NB4 (cell line): ENCODE data around the gene CDCA7L.
"Not testable (repeated sequence)": the region's sequence is repeated elsewhere in the genome, so short reads cannot be mapped to it uniquely, and the experiment has no call there.

Experiments
- DNase-seq: peaks from one replicate; pipeline ENCODE4 v3.0.0; 2010; ENCODE audit warnings: low read depth
- H3K4me3 ChIP-seq: one replicate; pipeline ENCODE4 v1.5.1; 2011; ENCODE audit warnings: mild to moderate bottlenecking, low read depth, low read length, moderate library complexity
- MYC ChIP-seq: IDR thresholded peaks from 2 replicates; pipeline ENCODE4 v1.6.1; 2011; ENCODE audit warnings: low read depth, low read length
- POLR2A ChIP-seq: IDR thresholded peaks from 2 replicates; pipeline ENCODE4 v1.6.1; 2011; ENCODE audit warnings: mild to moderate bottlenecking; ENCODE audit not compliant: insufficient read length; ENCODE audit errors: extremely low read depth
- TF ChIP-seq, protein P1 (sequence below): IDR thresholded peaks from 2 replicates; pipeline ENCODE4 v1.6.1; 2011; ENCODE audit warnings: low read depth, low read length
- TF ChIP-seq, protein P2 (sequence below): IDR thresholded peaks from one replicate; pipeline ENCODE4 v1.5.1; 2012; ENCODE audit warnings: low read depth, low read length

Gene CDCA7L

DNA sequence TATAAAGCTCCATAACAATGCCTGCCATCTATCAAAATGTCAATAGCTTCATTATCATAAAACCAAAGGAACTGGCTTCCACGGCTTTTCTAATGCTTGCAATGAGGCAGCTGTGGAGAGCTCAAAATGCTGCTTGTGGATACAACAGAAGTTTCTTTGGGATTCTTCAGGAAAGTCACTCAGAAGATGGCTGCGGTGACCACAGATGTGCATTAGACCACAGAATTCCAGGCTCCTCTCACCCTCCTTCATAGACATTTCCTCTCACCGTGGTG, 77.2 kb downstream of the CDCA7L start:
- TF ChIP-seq, protein P1, sequence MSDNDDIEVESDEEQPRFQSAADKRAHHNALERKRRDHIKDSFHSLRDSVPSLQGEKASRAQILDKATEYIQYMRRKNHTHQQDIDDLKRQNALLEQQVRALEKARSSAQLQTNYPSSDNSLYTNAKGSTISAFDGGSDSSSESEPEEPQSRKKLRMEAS, result no peak
- TF ChIP-seq POLR2A (no peak), MYC (no peak)
- TF ChIP-seq, protein P2, sequence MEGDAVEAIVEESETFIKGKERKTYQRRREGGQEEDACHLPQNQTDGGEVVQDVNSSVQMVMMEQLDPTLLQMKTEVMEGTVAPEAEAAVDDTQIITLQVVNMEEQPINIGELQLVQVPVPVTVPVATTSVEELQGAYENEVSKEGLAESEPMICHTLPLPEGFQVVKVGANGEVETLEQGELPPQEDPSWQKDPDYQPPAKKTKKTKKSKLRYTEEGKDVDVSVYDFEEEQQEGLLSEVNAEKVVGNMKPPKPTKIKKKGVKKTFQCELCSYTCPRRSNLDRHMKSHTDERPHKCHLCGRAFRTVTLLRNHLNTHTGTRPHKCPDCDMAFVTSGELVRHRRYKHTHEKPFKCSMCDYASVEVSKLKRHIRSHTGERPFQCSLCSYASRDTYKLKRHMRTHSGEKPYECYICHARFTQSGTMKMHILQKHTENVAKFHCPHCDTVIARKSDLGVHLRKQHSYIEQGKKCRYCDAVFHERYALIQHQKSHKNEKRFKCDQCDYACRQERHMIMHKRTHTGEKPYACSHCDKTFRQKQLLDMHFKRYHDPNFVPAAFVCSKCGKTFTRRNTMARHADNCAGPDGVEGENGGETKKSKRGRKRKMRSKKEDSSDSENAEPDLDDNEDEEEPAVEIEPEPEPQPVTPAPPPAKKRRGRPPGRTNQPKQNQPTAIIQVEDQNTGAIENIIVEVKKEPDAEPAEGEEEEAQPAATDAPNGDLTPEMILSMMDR, result no peak
- H3K4me3 ChIP-seq, result no peak overlapping the region
- DNase-seq, result no peak

DNA sequence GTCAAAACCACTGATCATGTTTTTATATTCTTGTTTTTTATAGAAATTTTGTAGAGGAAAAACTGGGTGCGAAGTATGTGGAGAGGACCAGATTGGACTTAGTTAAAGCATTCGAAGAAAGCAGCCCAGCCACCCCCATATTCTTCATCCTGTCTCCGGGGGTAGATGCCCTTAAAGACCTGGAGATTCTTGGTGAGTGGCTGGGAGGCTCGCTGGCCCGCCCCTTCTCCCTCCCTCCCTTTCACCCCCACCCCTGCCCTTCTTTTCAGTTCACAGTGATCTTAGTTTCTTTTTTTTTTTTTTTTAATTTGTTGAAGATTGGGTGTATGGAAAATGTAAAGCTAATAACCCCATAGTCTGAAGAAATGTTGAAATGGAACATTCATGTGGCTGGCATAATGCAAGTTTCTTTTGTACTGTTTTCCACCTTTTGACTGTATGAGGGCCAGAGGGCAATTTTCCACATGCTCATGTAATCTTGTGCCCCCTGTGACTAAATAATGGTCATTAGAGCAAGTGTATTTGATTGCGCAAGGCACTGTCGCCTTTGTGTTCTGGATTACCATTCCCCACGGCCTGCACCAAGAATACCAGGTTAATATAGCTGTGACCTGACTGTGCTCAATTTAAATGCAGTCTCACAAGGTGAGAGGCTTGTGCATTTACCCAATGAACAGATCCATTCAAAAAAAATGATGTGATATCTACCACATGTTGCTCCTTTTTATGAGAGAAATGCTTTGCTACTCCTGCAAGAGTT, 77.7 kb downstream of the CDCA7L start:
- H3K4me3 ChIP-seq, result no peak overlapping the region
- peak; percentile 14 for DNase-seq

DNA sequence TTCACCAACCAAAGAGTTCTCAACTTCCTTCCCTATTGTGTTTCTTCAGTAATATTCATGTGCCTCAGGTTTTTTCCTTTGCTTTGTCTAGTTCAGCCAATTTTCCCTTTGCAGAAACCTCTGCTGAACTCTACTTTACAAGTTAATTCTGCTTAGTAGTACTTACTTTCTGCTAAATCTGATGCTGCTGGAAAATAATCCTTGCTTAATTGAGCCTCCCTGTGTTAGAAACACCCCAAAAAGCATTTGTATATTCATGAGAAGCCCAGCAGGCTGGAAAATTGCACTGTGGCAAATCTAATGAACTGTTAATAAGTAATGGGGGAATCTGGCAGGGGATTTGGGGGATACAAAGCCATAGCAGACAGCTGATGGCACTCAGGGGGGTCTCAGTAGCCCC, 78.5 kb downstream of the CDCA7L start:
- TF ChIP-seq MYC, result no peak
- TF ChIP-seq, protein P2, result no peak
- TF ChIP-seq, protein P1, result no peak
- TF ChIP-seq POLR2A, result no peak
- no peak for DNase-seq
- H3K4me3 ChIP-seq, result no peak overlapping the region

More for the DNA sequence above, 77.7 kb downstream of the CDCA7L start:
- TF ChIP-seq, protein P1, result no peak
- no peak for TF ChIP-seq POLR2A
- no peak for TF ChIP-seq MYC
- TF ChIP-seq, protein P2, result no peak

DNA sequence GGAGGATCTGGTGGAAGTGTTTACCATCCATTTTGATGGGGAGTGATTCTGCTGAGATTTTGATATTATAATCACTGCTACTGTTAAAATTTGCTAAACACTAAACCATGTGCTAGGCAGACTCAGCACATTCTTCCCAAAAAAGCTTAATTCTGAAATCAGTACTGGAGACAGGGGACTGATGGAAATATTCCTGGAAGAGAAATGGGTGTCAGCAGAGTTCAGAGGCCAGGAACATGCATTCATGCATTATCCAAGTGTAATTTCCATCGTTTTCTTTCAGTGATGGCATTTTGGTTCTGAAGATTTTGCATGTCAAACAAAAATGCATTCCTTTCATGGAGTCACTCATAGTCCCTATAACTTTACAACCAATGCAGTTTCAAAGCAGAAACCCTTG, 79.0 kb downstream of the CDCA7L start:
- no peak overlapping the region for H3K4me3 ChIP-seq
- TF ChIP-seq, protein P1, result no peak
- TF ChIP-seq POLR2A (no peak), MYC (no peak)
- TF ChIP-seq, protein P2, result no peak
- no peak for DNase-seq

DNA sequence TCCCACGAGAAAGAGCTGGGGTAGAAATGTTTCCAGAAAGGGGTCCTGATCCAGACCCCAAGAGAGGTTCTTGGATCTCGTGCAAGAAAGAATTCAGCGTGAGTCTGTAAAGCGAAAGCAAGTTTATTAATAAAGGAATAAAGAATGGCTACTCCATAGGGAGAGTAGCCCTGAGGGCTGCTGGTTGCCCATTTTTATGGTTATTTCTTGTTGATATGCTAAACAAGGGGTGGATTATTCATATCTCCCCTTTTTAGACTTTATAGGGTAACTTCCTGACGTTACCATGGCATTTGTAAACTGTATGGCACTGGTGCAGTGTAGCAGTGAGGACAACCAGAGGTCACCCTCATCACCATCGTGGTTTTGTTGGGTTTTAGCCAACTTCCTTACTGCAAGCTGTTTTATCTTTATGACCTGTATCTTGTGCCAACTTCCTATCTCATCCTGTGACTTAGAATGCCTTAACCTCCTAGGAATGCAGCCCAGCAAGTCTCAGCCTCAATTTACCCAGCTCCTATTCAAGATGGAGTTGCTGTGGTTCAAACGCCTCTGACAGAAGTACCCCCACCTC, 80.0 kb downstream of the CDCA7L start:
- peak; percentile 37 for DNase-seq
- not testable (repeated sequence) for H3K4me3 ChIP-seq

DNA sequence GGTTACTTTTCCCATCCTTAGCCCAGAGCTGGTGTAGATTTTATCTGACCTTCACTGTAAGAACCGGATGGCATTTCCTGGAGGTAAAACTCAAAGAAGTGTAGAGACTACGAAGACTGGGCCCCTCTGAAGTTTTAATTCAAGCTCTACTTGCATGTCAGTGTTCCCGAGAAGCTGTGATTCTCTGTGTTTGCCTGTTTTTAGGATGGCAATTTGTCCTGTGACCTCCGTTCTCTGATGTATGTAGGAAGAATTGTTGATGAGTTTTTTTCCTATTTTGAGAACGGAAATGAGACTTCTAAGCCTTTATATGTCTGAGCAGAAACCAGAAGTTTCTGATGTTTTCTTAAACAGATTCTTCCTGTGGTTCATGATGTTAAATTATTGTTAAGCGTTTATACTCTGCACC, 94.1 kb downstream of the CDCA7L start:
- no peak for DNase-seq
- no peak overlapping the region for H3K4me3 ChIP-seq
- TF ChIP-seq, protein P2, result no peak
- TF ChIP-seq MYC, result no peak
- TF ChIP-seq, protein P1, result no peak
- no peak for TF ChIP-seq POLR2A
